K562 (cell line): ENCODE data around the gene TF. TPM values are rescaled to one million over a fixed set of nuclear protein-coding genes. Genes with fewer than 3 reads are reported as not detected.

Experiments used
- CREB1 ChIP-seq, 2 experiments: sonication (generic) in 1 of 2; formaldehyde crosslinking in 1 of 2; IDR thresholded peaks; 2 replicates each; pipeline versions ENCODE4 v1.6.1 to v1.8.0; 2012 to 2022; ENCODE audit warnings: inconsistent platforms in 1 of 2, mild to moderate bottlenecking in 1 of 2, missing genetic modification reagents in 1 of 2, moderate library complexity in 1 of 2
- CREM ChIP-seq: IDR thresholded peaks from 2 replicates; pipeline ENCODE4 v1.6.1; 2014; ENCODE audit warnings: antibody characterized with exemption, low read depth
- JUND ChIP-seq, 2 experiments: IDR thresholded peaks; 2 replicates in 1 of 2; 3 replicates in 1 of 2; pipeline ENCODE4 v1.6.1; 2011; ENCODE audit warnings: borderline replicate concordance in 2 of 2, low read depth in 2 of 2, low read length in 2 of 2, improper control_type of control experiment in 1 of 2, missing biosample characterization in 1 of 2, missing genetic modification characterization in 1 of 2, missing genetic modification reagents in 1 of 2
- LEF1 ChIP-seq: fragments of 450-650 bp; IDR thresholded peaks from 2 replicates; pipeline ENCODE4 v1.6.1; 2016; ENCODE audit warnings: mild to moderate bottlenecking
- NUFIP1 ChIP-seq: fragments of 450-650 bp; IDR thresholded peaks from 2 replicates; pipeline ENCODE4 v1.6.1; 2018; ENCODE audit not compliant: partially characterized antibody
- SRSF3 ChIP-seq: fragments of 200-400 bp; formaldehyde crosslinking; IDR thresholded peaks from 2 replicates; pipeline ENCODE4 v1.6.1; 2016; ENCODE audit warnings: mild to moderate bottlenecking, low read length, moderate library complexity; ENCODE audit not compliant: insufficient read depth
- ZC3H4 ChIP-seq: sonication (generic); formaldehyde crosslinking; IDR thresholded peaks from 2 replicates; pipeline ENCODE4 v1.9.0; 2021; ENCODE audit warnings: missing genetic modification reagents, borderline replicate concordance
- ZNF347 ChIP-seq: fragments of 450-650 bp; formaldehyde crosslinking; IDR thresholded peaks from 2 replicates; pipeline ENCODE4 v1.4.0; 2020; ENCODE audit warnings: low read depth, mild to moderate bottlenecking, moderate library complexity
- ZNF830 ChIP-seq: fragments of 250-450 bp; sonication (Bioruptor Pico); IDR thresholded peaks from 2 replicates; pipeline ENCODE4 v1.5.0; 2021; ENCODE audit warnings: mild to moderate bottlenecking
- polyA plus RNA-seq, 8 experiments: library from polyadenylated mRNA; depleted of rRNA in 4 of 8; stranded (reverse) in 5 of 8; unstranded in 3 of 8; fragments of >200 nt; fragmentation: Nextera tagmentation in 2 of 8; fragmentation: Illumina TruSeq in 1 of 8; extraction: Ambion mirVana in 2 of 8; extraction: Trizol in 1 of 8; gene quantifications; 2 replicates each; pipeline versions ENCODE4 v1.2.1 to v1.2.3, GENCODE V29; 2011 to 2014; ENCODE audit warnings: inconsistent platforms in 1 of 8, missing spikeins in 1 of 8
- total RNA-seq, 7 experiments: library from RNA; depleted of rRNA in 6 of 7; stranded (reverse); fragments of >200 nt in 6 of 7; fragmentation: Illumina TruSeq in 2 of 7; extraction: Trizol in 2 of 7; gene quantifications; 2 replicates each; pipeline versions ENCODE4 v1.2.1 to v1.2.3, GENCODE V29; 2011 to 2021; ENCODE audit warnings: low replicate concordance in 1 of 7
- TF ChIP-seq, protein P1 (sequence below): fragments of 450-650 bp; formaldehyde crosslinking; IDR thresholded peaks from 2 replicates; pipeline ENCODE4 v1.4.0; 2020; ENCODE audit warnings: mild to moderate bottlenecking, moderate library complexity
- TF ChIP-seq, protein P2 (sequence below), 2 experiments: fragments of 450-650 bp in 1 of 2; IDR thresholded peaks; 2 replicates each; pipeline ENCODE4 v1.6.1; 2011 to 2017; ENCODE audit warnings: low read depth in 2 of 2, antibody characterized with exemption in 1 of 2, borderline replicate concordance in 1 of 2, low read length in 1 of 2, mild to moderate bottlenecking in 1 of 2, mixed read lengths in 1 of 2; ENCODE audit not compliant: control insufficient read depth in 1 of 2

Gene TF
- total and polyA plus RNA-seq, 9 of the 15 experiments (the other 6 are each of a cell fraction or from before 2014, with no cell fraction given), result 0.09 to 9.2 (median 3.1) TPM

DNA sequence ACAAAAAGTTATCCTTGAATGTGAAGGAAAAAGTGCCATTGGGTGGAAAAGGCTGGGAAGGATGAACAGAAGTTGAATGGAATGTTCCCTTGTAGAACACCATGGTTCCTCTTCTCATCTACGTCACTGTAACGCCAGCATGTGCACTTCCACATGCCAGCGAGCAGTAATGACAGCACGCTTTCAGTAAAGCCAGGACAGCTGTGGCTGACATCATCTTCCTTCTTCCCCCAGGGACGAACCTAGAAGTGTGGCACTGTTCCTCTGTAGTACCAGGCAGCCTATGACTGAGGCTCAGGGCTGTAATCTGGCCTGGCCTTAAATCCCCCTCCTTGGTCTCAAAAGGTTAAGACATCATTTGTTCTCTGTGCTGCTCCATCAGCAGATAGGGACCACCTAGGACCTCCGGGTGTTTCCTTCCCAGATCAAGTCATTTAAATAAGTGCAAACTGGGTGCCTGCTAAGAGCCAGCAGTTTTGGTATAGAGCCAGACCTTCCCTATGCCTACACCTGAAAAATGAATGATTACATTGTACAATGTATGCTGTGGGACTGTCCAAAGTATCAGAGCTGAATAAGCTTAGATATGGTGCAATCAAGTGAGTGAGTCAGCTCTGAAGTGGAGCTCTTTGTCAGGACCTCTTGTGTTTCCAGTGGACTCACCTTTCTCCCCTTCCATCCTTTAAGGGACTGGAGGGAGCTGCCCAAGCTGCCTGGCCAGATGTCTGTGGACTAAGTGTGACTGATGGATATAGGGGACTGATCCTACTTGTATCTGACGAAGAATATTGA, 53.8 kb downstream of the TF start (continued):
- TF ChIP-seq CREB1 (IDR thresholded peaks at IDR 0.05) (peak; percentile 45; the same call in 1 of the 2 replicates), CREB1 (CRISPR knock-in tag; IDR thresholded peaks at IDR 0.05) (no peak), NUFIP1 (no peak), ZC3H4 (CRISPR knock-in tag) (no peak), ZNF830 (CRISPR knock-in tag) (no peak), SRSF3 (no peak), ZNF347 (CRISPR knock-in tag) (no peak), LEF1 (no peak), CREM (peak; percentile 64), JUND (IDR thresholded peaks at IDR 0.05; ENCODE audit: borderline replicate concordance, low read depth, low read length) (no peak), JUND (tag; IDR thresholded peaks at IDR 0.05; ENCODE audit: borderline replicate concordance, low read depth, low read length) (0 out of 3 replicates have a peak, but pooled peaks have one; percentile 17)
- TF ChIP-seq, protein P1, sequence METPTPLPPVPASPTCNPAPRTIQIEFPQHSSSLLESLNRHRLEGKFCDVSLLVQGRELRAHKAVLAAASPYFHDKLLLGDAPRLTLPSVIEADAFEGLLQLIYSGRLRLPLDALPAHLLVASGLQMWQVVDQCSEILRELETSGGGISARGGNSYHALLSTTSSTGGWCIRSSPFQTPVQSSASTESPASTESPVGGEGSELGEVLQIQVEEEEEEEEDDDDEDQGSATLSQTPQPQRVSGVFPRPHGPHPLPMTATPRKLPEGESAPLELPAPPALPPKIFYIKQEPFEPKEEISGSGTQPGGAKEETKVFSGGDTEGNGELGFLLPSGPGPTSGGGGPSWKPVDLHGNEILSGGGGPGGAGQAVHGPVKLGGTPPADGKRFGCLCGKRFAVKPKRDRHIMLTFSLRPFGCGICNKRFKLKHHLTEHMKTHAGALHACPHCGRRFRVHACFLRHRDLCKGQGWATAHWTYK (CRISPR knock-in tag), result no peak
- TF ChIP-seq, protein P2, sequence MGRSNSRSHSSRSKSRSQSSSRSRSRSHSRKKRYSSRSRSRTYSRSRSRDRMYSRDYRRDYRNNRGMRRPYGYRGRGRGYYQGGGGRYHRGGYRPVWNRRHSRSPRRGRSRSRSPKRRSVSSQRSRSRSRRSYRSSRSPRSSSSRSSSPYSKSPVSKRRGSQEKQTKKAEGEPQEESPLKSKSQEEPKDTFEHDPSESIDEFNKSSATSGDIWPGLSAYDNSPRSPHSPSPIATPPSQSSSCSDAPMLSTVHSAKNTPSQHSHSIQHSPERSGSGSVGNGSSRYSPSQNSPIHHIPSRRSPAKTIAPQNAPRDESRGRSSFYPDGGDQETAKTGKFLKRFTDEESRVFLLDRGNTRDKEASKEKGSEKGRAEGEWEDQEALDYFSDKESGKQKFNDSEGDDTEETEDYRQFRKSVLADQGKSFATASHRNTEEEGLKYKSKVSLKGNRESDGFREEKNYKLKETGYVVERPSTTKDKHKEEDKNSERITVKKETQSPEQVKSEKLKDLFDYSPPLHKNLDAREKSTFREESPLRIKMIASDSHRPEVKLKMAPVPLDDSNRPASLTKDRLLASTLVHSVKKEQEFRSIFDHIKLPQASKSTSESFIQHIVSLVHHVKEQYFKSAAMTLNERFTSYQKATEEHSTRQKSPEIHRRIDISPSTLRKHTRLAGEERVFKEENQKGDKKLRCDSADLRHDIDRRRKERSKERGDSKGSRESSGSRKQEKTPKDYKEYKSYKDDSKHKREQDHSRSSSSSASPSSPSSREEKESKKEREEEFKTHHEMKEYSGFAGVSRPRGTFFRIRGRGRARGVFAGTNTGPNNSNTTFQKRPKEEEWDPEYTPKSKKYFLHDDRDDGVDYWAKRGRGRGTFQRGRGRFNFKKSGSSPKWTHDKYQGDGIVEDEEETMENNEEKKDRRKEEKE (IDR thresholded peaks at IDR 0.05; ENCODE audit: borderline replicate concordance in 1 of 2, control insufficient read depth in 1 of 2, low read depth in 2 of 2, low read length in 1 of 2), result no peak
